SKM-1 (cell line): Measurements from ENCODE around the gene NGB.
A peak's percentile ranks its signal among the peaks of the same experiment; 100 is the strongest.
"Not testable (repeated sequence)": the region's sequence is repeated elsewhere in the genome, so short reads cannot be mapped to it uniquely, and the experiment has no call there.

ENCODE experiments used
- DNase-seq: peaks from one replicate; lab custom pipeline; 2025; ENCODE audit not compliant: unreplicated experiment; lab: John Stamatoyannopoulos, UW

The NGB gene

GRCh38 chr14:77271113-77271710, at the start of gene NGB:
Gene NGB, minus strand, starts transcription at chr14:77271206. Its CDS starts 269 bp downstream, at chr14:77270937.
- DNase-seq: no peak

- DNase-seq: no peak
Observed at GRCh38 chr14:77320238-77320935, 49.4 kb upstream of the NGB start, which contains the start of gene POMT2. Gene POMT2, minus strand, starts transcription at chr14:77320883. Its CDS starts 202 bp downstream, at chr14:77320681.

GRCh38 chr14:77319422-77319821, 48.4 kb upstream of the NGB start:
- no peak for DNase-seq

DNA sequence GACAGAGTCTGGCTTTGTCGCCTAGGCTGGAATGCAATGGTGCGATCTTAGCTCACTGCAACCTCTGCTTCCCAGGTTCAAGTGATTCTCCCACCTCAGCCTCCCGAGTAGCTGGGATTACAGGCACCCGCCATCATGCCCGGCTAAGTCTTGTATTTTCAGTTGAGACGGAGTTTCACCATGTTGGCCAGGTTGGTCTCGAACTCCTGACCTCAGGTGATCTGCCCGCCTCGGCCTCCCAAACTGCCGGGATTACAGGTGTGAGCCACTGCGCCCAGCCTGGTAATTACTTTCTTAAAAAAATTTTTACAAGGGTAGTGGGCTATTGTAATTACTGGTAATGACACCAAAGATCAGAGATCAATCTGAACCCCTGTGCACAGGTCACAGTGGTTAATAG, 47.8 kb upstream of the NGB start:
- DNase-seq: not testable (repeated sequence)

- no peak for DNase-seq
Observed at GRCh38 chr14:77318006-77318553, 47.1 kb upstream of the NGB start.

DNA sequence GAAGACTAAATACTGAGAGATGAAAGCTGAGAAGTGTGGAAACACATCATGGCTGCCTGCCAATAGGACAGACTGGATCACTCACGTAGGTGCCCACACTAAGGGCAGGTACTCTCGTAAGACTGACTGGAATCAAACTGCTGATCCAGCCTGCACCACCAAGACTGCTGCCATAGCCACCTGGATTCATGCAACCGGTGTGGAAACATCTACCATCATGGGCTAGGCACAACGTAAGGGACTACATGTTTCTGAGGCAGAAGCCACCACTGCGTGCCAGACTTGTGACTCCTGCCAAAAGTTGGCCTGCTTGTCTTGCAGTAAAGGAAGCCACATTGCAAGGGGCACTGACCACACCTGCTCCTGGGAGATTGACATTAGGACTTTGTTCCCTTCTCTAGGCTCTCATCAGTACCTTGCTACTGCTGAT, 45.9 kb upstream of the NGB start:
- no peak for DNase-seq

DNA sequence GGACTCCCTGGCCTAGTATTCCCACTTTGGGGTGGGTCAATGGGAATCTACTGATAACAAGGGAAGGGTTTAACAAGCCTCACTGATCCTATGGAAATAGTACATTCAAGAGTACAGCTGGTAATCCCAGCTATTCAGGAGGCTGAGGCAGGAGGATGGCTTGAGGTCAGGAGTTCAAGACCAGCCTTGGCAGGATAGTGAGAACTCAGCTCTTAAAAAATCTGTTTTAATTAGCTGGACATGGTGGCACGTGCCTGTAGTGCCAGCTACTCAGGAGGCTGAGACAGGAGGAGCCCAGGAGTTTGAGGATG, 45.1 kb upstream of the NGB start:
- no peak for DNase-seq

DNA sequence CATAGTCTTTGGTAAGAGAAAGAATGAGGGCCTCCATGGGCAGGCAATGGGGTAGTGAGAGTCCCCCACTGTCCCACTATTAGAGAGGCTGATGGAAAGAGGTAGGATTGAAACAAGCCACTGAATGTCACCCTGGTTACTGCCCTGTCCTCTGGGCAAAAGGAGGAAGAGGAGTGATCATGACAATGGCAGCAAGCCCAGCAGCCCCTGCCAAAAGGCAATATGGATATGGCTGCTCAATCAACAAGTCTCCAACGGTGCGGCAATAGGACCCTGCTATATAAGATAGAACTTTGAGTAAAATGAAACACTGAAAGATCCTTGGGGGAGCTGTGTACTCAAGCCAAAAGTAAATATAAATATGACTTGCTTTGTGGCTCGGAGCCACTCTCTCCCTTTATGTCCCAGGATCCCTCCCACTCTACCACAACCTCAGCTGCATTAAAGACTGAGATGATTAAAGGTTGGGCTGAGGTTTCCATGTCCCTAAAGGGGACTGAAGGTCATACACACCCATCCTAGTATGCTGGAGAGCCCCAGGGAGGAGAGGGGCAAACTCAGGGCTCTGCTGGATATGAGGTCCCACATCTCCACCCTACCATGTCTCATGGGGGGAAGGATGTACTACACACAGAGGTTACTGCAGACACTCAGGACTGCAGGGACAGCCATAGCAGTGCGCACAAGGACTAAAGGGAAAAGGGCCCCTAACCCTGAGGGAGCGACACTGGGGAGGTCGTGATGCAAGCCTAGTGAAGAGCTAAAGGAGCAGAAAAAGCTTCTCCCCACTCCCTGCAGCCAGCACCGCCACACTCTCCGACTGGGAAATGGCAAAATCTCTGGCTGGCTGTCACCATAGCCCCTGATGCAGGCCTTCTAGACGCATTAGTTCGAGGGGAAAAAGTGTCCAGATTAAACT, 43.8 kb upstream of the NGB start:
- DNase-seq: no peak

DNA sequence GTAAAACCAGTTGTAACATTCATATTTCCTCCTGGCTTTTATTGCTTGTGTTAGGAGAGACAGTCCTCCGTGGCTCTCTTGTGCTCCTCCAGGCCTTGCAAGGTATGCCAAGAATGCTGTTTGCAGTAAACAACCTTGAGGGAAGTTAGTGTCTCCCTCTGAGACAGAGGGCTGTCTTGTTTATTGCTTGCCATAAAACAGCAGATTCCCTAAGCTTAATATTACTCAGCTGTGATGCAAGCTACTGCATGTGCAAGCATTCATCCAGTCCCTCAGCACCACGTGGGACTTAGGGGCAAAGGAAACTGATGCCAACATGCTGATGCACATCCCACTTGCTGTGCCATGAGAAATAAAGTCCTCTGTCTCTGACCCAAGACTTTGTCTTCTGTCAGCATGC, 43.0 kb upstream of the NGB start:
- DNase-seq: no peak

- DNase-seq: no peak
Observed at GRCh38 chr14:77313371-77313770, 42.4 kb upstream of the NGB start.

GRCh38 chr14:77311217-77311616, 40.2 kb upstream of the NGB start:
- DNase-seq: no peak

DNA sequence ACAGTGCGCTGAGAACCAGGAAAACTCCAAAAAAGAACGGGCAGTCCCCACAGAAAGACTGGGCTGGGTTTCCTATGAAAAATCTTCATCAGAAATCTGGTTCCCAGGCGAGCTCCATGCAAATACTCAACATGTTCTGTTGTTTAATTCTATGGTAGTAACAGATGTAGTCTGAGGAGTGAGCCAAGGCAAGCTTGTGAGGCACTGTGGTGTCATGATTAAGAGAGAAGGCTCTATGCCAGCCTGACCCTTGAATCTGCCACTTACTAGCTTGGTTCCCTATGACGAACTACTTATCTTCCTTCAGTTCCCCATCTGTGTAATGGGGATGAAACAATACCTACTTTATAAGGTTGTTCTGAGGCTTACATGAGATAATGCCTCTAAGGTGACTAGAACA, 39.0 kb upstream of the NGB start:
- no peak for DNase-seq

DNA sequence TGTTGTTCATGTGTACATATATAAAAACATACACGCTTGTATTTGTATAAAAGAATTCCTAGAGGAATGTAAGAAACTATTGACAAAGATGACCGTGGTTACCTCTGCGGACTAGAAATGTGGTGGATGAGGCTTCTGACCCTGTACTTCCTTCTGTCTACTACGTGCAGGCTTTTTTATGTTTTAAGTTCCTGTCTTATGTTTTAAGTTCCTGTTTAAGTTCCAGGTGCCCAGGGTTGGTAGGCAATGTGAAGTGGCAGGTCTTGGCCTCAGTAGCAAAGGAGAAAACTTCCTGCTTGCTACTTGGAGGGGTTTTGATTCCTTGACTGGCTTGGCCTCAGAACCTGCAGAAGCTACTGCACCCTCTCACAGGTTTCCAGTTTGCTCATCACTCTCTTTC, 38.1 kb upstream of the NGB start:
- peak; percentile 6 for DNase-seq

- DNase-seq: no peak
Observed at GRCh38 chr14:77306851-77307496, 36.0 kb upstream of the NGB start.

DNA sequence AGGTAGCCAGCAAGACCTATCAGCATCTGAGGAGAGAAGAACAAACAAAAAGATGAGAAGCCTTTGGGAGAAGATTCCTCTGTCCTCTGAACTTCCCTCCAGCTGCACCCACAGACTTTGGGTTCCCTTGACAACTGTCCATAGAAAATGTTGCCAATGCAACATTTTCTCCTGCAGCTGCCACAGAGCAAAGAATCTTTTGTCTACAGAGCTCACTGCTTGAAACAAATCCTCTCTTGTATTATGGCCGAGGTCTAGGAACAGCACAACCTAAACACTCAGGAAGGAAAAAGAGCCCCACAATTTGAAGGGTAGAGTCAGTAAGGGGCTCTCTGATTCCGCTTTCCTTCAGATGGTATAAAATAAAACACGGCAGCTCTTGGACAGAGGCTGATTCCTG, 35.4 kb upstream of the NGB start:
- DNase-seq: no peak

- DNase-seq: no peak
Observed at GRCh38 chr14:77305696-77306095, 34.7 kb upstream of the NGB start.

GRCh38 chr14:77303417-77304156, 32.6 kb upstream of the NGB start:
- DNase-seq: no peak

DNA sequence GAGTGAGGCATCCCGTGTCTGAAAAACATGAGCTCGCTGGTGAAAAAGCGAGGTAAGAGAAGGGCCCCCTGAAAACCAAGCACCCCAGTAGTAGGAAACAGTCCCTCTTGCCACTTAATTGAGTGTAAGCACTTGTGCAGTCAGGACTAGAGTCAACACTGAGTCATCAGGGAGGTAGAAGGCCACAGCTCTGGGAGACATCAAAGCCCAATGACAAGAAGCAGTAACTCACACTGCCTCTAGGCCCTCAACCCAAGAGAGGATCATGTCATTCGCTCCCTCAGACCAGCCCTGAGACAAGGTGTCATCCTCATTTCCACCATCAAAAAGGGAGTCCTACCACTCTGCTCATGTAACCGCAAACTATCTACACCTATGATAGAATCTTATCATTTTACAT, 31.9 kb upstream of the NGB start:
- DNase-seq: no peak

DNA sequence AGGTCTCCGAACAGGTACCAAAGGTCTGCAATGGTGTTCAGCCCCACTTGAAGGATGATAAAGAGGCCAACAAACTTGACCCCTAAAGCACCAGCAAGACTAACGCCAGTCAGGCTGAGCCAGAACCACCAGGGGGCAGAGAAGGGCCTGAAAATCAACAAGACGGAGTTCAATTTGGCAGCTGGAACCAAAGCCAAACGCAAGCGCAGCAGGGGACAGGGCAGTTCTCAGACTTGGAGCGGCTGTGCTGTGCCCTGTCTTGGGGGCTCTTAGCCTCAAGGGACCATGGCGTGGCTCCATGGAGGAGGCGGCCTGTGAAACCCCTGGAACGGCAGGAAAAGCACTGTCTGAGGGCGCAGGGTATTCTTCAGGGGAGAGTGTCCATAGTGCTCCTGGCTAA, 30.1 kb upstream of the NGB start:
- no peak for DNase-seq

- DNase-seq: no peak
Observed at GRCh38 chr14:77299771-77300170, 28.8 kb upstream of the NGB start.
